GM19467 (cell line): ENCODE results near the gene SCTR.

Source experiments
- ATAC-seq: cut with Tn5 transposase; IDR thresholded peaks from one replicate; pipeline ENCODE4 v1.9.1; 2021; ENCODE audit warnings: mild to moderate bottlenecking, moderate library complexity; ENCODE audit not compliant: unreplicated experiment

SCTR gene

DNA sequence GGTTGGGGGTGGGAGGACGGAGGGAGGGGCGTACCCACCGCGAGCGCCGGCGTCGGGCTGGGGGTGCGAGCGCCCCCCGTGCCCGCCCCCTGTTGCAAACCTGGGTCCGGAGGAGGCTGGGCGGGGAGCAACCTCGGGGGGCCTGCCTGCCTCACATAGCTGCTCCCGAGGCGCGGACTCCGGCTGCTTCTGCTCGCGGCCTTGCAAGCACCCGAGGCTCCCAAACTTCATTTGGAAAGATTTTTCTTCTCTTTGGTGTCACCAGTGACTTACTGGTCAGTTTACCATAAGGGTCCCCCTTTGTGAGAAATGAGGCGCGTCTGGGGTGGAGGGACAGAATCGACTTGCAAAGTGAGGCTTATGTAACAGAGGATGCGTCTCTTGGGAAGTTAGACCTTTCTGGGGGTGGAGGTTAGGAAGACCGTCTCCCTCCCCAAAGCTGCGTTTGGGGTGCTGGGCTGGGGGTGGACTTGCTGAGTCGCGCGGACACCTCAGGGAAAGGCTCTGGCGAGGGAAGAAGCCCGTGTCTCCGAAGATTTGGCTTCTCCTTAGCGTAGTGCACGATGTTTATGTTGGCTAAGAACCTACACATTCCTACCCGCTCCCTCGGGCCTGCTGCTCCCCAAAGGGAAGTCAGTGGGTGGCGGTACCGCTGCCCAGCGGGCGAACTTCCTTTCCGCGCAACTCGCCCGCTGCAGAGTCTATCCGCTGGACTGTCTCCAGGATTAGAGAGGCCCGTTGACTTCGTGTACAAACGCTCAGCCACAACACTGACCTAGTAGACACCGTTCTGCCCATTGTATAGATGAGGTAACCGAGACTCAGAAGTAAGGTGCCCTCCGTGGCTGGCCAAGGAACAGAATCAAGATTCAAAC is 92.1 kb downstream of the SCTR start:
- no peak for ATAC-seq

DNA sequence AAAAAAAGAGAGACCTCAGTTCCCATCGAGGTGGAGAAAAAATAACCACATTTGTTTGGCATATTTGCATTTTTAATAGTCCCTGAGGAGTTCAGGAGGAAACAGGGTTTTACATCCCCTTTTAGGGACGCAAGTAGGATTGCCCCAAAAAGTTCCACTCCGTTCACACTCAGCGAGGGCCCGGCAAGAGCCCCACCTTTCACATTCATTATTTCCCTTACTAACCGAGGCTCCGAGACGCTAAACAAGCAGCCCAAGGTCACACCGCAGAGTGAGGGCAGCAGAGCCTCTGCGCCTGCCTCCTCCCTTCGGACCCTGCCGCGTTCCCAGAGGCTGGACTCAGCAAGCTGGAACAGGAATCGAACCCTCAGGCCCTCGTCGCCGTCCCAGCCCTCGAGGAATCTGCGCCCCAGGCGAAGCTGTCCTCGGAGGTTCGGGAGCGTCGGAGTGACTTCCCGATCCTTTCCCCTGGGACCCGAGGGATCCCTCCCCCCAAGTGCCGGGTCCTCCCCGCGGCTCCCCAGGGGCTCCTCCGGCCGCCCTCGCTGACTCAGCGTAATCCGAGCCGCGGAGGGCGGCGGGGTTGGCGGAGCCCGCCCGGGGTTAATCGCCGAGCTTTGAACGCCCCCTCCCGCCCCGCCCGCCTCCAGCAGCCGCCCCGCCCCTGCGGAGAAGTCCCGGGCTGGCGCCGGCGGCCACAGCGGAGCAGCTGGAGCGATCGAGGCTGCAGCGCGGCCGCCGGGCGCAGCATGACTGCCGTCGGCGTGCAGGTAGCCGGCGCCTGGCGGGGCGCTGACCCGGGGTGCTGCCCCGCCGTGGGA is 92.9 kb downstream of the SCTR start, which contains the start of gene TMEM37:
Gene TMEM37, plus strand, starts transcription at position 700 of the 821 bp plus-strand sequence. Its CDS starts 50 bp downstream, at position 750.
- peak; percentile 60 for ATAC-seq

DNA sequence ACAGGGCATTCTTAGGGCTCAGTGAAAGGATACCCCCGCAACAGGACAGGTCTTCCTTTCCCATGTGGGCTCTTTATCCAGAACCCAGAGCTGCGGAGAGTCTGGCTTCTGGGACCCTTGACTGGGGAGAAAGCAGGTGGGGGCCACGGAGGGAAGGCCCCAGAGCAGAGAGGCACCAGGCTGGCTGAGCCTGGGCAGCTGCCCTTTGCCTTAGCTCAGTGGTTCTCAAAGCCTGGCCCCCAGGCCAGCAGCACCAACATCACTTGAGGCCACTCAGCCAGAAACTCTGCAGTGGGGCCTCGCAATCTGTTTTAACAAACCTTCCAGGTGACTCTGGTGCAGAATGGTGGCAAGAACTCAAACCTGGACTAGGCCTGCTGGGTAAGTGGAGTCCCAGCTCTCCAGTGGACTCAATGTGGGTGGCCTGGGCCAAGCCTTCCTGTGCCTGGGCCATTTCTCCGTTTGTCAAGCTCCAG is 94.2 kb downstream of the SCTR start:
- no peak for ATAC-seq

DNA sequence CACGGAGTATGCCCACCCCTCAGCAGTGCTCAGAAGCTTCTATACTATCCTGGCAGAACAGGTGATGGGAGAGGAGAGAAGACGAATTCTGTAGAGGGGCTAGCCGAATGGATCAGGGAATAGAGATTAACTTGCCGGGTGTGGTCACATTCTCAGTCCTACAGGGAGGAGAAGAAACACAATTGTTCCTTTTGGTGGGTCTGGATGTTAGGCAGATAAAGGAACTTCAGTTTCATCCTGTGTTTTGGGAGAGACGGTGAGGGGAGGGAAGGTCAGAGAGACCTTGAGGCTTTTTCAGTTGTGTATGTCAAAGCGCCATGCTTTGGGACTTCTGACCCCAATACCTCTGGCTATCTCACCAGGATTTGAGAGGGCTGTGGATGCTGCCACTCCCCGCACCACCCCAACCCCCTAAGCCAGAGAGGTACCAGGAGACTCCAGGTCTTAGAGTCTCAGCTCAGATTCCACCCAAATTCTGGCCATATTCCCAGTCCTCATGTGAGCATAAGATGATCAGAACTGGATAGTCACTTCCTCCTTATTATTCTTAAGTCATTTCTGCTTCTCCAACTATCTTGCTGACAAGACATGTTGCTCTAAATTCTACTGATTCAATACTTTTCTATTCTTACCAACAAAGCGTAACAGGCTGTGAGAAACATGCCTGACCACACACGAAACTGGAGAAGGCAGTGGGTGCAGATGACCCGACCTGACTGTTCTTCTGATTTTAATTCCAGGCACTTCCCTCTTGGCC is 94.9 kb downstream of the SCTR start:
- no peak for ATAC-seq

DNA sequence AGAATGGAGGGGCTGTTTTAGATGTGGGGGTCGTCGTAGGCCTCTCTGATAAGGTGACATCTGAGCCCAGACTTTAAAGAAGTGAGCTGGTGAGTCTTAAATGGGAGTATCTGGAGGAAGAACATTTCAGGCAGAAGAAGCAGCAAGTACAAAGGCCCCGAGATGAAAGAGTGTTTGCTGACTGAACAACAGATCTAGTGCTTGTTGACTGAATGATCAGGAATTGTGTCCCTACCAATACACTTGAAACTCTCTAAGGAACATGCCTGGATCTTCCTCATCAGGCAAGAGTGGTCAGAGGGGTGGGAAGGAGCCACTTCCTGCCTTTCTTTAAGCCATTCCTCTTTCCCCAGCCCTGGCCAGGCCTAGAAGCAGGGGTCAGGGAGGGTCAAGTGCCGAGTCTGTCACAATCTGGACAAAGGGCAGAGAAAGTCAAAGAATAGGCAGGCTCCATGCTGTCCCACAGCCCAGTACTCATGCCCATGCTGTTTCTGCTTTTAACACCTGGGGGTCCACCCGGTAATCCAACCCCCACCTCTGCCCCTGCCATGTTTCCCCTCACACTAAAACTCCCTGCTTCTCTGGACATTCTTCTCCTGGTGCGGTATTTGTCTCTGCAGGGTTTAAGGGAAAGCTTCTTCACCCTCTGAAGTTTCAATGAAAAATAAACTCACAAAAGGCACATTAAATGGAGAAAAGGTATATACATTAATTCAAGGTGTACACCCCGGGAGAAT is 95.6 kb downstream of the SCTR start:
- no peak for ATAC-seq

DNA sequence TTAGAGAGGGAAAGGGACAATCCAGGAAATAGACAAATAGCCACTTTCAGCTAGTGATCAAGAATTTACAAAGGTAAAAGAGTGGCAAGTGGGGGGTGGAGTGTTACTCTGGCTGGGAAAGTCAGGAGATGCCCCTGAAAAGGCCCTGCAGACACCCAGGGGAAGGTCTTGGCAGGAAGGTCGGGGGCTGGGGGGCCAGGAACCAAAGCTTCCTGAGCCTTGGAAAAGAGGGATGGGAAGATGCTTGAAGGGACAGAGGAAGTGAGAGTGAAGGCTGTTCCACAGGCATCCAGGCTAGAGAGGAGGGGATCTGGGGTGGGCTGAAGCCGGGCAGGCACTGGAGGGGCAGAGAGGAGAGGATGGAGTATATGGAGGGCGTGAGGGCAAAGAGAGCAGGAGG is 96.5 kb downstream of the SCTR start:
- ATAC-seq: no peak

DNA sequence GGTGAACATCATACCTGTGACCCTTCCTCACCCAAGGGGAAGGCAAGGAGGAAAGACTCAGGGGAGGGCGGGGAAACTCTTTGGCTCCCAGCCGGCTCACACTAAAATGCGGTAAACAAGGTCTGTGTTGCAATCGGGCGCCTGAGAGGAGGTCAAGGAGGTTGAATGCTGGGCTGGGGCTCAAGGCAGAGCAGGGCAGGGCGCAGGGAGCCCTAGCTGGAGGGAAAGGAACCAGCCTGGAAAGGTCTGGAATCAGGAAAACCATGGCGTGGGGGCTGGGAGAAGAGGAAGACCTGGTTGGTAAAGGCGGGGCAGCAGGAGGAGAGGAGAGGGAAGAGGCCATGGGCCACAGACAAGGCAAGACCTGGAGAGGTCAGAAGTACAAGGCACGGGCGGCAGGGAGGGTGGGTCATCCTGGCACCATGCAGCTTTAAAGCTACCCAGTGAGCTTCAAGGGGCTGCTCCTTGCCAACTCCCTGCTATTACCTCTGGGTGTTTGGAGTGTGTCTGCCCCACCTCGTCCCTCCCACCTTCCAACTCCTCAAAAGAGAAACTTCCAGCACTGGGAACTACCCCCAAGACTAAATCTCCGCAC is 97.4 kb downstream of the SCTR start:
- no peak for ATAC-seq

DNA sequence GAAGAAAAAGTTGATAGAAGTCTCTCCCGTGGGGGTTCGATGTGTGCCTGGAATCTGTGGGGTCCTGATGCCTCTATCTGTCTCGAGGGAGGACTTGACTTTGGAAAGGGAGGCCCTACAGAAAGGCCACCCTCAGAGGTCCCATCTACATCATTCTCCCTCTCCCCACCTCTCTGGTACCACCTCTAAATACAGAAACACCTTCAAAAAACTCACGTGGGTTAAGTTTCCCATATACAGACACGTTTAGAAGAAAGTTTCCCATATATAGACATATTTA is 97.9 kb downstream of the SCTR start:
- ATAC-seq: no peak

DNA sequence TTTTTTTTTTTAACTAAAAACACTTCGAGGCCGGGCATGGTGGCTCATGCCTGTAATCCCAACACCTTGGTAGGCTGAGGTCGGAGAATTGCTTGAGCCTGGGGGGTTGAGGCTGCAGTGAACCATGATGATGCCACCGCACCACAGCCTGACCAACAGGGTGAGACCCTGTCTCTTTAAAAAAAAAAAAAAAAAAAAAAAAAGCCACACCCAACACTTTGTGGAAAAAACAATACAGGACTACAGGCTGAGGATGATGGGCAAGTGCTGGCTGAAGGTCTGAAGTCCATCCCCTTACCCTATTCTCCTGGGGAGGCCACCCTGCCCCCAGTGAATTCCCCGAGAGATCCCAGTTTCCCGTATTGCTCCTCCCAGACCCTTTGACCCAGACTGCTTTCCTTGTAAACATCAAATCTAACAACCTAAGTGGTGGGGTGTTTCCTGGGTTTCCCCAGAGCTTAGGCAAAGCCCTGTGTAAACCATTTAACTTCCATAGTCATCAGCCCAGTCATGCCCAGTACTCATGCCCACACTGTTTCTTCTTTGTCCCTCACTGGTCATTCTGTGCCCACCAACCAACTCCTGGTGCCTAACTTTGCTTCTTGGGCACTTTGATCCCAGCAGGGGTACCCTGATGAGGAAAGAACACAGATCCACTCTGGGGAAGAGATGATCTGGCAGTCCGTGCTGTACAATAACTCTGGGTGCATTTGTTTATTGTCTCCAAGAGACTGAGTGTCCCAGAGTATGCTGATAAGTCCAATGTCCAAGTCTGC is 98.5 kb downstream of the SCTR start:
- no peak for ATAC-seq

DNA sequence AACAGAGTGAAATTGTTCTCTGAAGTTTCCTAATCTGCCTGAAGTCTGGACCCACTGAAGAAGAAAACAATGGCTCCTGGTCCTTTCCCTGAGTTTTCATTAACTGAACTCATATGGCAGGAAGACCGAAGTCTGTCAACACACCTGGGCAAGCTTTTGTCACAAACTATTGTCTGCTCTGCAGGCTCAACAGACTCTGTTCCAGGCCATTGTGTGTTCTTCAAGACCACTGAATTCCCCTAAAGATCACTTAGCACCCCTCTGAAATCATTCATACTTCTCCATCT is 99.2 kb downstream of the SCTR start:
- no peak for ATAC-seq

DNA sequence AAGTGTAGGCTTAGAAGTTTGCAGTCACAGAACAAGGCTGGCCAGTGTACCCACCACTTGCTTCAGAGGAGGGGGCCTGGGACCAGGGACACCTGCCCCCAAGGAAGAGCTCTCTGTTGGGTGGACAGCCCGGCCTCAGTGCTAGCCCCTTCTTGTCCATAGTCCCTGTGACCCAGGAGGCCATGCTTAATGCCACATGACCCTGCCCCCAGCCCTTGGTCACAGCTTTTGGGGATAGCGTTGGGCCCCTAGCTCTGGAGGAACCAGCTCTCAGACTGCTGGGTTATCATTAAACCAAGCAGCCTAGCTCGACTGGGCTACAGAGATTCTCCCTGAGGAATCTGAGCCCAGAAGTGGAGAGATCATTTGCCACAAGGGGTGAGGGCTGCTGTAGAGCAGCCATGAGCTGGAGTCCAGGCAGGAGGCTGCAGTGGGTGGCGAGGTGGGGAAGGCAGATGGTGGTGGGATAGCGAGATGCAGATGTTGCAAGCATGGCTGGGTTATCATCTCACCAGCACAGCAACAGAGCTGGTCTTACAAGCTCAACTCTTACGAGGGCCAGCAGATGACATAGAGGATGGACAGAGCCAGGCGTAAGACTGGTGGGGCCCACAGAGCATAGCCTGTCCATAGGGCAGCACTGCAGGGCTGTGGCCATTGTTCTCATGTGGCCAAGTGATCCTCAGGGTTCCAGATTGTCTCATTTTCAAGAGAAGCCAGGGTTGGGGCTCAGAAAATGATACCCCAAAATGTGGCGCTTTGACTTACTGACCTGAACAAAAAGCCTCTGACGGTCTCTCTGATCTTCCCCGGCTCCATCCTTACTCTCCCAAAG is 99.8 kb downstream of the SCTR start:
- ATAC-seq: no peak

DNA sequence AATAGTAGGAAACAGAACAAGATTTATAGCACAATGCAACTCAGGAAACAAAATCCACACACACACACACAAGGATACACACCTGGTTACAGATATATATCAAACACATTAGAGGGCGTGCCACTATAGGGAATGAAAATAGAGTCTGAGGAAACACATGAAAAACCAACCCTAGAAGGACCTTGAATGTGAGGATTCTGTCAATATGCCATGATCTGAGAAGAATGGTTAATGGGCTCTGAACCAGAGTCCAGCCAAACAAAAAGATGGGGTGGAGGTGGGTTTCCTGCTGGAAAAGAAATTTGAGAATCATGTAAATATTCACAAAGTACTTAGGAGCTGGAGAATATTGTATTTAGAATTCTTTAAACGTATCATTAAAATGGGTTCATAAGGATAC is 100.5 kb downstream of the SCTR start:
- no peak for ATAC-seq

DNA sequence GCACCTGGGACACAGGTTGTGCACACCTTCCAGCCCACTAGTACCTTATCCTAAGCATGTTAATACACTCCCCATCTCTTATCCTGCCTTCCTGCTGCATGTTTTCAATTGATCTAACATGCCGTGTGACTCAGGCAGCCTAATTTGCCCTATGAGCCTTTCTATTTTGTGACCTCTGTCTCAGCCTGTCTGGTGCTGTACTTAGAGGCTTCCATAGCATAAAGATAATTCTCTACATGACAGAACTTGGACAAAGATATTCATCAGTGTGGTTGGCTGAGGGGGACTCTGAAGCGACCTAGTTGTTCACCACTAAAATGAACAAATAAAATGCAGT is 101.2 kb downstream of the SCTR start:
- no peak for ATAC-seq

DNA sequence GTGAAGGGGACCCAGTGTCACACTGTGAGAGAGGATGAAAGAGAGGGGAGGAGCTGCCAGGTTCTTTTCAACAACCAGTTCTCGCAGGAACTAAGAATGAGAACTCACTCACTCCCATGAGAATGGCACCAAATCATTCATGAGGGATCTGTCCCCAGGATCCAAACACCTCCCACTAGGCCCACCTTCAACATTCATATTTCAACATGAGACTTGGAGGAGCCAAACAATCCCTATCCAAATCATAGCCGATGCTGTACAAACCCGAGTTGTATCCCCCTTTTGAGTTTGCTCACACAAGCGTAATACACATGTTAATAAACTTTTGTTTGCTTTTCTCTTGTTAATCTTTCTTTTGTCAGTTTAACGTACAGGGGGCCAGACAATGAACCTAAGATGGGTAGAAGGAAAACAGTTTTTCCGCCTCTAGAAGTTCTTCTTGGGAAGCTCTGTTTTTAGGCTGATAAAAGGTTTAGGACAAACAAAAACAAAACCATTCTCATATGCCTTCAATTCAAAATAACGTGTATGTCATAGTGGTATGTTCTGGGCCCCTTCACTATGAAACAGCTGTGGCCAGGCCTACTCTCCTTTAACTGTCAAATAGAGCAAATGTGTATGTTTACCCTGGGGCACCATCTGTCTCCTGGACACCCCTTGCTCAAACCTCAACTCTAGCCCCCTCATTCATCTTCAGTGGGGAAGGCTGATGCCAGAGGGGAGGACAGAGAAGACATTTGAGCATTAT is 101.7 kb downstream of the SCTR start:
- no peak for ATAC-seq

DNA sequence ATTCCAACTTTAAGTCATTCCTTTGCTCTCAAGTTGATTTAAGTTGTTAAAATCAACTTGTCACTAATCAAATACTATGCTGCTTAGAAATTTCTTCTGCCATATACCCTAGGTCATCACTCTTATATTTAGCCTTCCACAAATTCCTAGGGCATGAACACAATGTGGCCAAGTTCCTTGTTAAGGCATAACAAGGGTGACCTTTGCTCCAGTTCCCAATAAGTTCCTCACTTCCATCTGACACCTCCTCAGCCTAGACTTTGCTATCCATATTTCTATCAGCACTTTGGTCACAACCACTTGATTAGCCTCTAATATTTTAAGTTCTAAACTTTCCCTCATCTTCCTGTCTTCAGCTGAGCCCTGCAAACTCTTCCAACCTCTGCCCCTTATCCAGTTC is 102.5 kb downstream of the SCTR start:
- ATAC-seq: no peak

DNA sequence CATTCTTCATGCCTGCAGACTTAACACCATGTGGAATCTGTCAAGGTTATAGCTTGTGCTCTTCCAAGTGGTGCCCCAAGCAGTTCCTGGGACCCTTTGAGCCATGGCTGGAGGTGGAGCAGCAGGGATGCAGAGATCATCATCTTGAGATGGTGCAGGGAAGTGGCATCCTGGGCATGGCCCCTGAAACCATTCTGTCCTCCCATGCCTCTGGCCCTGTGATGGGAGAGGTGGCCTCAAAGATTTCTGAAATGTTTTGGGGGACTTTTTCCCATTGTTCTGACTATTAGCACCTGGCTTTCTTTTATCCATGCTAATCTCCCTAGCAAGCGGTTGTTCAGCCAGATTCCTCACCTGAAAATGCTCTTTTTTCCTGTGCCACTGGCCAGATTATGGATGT is 103.0 kb downstream of the SCTR start:
- ATAC-seq: no peak

DNA sequence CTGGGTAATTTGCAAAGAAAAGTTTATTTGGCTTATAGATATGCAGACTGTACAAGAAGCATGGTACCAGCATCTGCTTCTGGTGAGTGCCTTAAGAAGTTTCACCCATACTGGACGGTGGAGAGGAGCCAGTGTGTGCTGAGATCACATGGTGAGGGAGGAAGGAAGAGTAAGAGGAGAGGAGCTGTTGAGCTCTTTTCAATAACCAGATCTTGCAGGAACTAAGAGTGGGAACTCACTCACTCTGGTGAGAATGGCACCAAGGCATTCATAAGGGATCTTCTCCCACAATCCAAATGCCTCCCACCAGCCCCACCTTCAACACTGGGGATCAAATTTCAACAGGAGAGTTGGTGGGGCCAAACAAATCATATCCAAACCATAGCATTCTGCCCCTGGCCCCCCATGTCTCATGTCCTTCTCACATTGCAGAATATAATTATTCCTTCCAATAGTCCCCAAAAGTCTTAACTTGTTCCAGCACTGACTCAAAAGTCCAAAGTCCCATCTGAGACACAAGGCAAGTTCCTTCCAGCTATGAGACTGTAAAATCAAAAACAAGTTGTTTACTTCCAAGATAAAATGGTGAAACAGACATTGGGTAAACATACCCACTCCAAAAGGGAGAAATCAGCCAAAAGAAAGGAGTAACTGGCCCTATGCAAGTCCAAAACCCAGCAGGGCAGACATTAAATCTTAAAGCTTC is 104.3 kb downstream of the SCTR start:
- no peak for ATAC-seq

DNA sequence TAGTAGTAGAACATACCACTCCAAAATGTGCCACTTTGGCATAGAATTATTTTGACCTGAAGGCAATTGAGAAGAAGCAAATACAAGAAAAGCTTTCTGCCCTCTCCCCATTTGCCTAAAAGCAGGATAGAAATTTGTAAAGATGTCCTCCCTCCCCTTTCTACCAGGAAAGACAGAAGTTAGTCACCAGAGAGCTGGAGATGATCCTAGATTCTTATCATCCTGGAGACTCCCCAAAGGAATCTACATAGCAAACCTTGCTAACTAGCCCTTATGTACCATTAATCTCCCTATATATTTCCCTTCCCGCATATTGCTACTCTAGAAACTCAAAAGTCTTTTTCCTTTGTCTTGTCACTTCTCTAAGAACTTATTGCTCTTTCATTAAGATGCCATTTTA is 105.2 kb downstream of the SCTR start:
- ATAC-seq: no peak
